Measurements from ENCODE around the gene ABCC8. TPM values are rescaled to one million over a fixed set of nuclear protein-coding genes. Genes with fewer than 3 reads are reported as not detected.

Gene ABCC8
- total and polyA plus RNA-seq, 2 donors (not counting 3 experiments of a cell fraction or from before 2014, with no cell fraction given): not detected

GRCh38 chr11:17502630-17503029 lies 26.0 kb upstream of the ABCC8 start:
- ChIA-PET CTCF (interaction anchor here (1.3 to 7.4 kb wide), 5 partner anchors 114 to 272 kb away, joined by 5 to 184 read pairs (median 31); partner anchors contain the start of gene KCNJ11), POLR2A (no interaction called here)
- BruUV-seq (replicated peaks): no TSS peak
- Histone ChIP-seq H3K4me2 (ENCODE audit: insufficient read depth, low read length) (no peak overlapping the region), H3K27ac (ENCODE audit: insufficient read depth, low read depth, low read length) (no peak overlapping the region), H3K4me3 (replicated peaks in 1 of 3; ENCODE audit: insufficient read depth in 1 of 3, low read depth in 1 of 3, low read length in 3 of 3) (no peak overlapping the region), H3K4me1 (ENCODE audit: control insufficient read depth, extremely low read depth, insufficient read depth, low read length) (no peaks in the 10 kb centered on the region), H3K27me3 (ENCODE audit: control insufficient read depth in 2 of 2, insufficient read depth in 2 of 2, low read length in 2 of 2) (no peaks in the 10 kb centered on the region), H2AFZ (ENCODE audit: low read depth, low read length) (no peak overlapping the region), H3K36me3 (ENCODE audit: control insufficient read depth in 2 of 2, extremely low read depth in 1 of 2, insufficient read depth in 2 of 2, low read length in 2 of 2) (no peaks in the 10 kb centered on the region), H4K20me1 (replicated peaks; ENCODE audit: control insufficient read depth, extremely low read depth, insufficient read depth, low read length) (no peaks in the 10 kb centered on the region), H3K9me3 (replicated peaks; ENCODE audit: control insufficient read depth, insufficient read depth, low read length) (no peaks in the 10 kb centered on the region), H3K9ac (replicated peaks; ENCODE audit: extremely low read depth, insufficient read depth, low read length) (no peak overlapping the region), H3K9me1 (replicated peaks; ENCODE audit: control insufficient read depth, extremely low read depth, insufficient read depth, low read length) (no peaks in the 10 kb centered on the region), H3K79me2 (ENCODE audit: control insufficient read depth, insufficient read depth, low read length) (no peaks in the 10 kb centered on the region)
- dilution Hi-C loops (cut with MboI; ENCODE audit: extremely low pct_ligation_motif_present, low sequenced_read_pairs) (no loop called here), intact Hi-C loops (cut with micrococcal nuclease) (no loop called here)
- DNase-seq (ENCODE audit: low read depth, low spot score) (no peak), FAIRE-seq (no peak)
- TF ChIP-seq MAX (IDR thresholded peaks at IDR 0.05; ENCODE audit: insufficient read depth, insufficient read length): no peak

GRCh38 chr11:17500673-17501072 lies 24.0 kb upstream of the ABCC8 start:
- Histone ChIP-seq H3K9me1 (replicated peaks; ENCODE audit: control insufficient read depth, extremely low read depth, insufficient read depth, low read length) (no peaks in the 10 kb centered on the region), H3K4me3 (replicated peaks in 1 of 3; ENCODE audit: insufficient read depth in 1 of 3, low read depth in 1 of 3, low read length in 3 of 3) (no peak overlapping the region), H3K36me3 (ENCODE audit: control insufficient read depth in 2 of 2, extremely low read depth in 1 of 2, insufficient read depth in 2 of 2, low read length in 2 of 2) (no peaks in the 10 kb centered on the region), H3K27me3 (ENCODE audit: control insufficient read depth in 2 of 2, insufficient read depth in 2 of 2, low read length in 2 of 2) (peaks cover 0 to 2% of the 10 kb centered on the region in 2 experiments), H3K9ac (replicated peaks; ENCODE audit: extremely low read depth, insufficient read depth, low read length) (no peak overlapping the region), H3K79me2 (ENCODE audit: control insufficient read depth, insufficient read depth, low read length) (no peaks in the 10 kb centered on the region), H3K27ac (ENCODE audit: insufficient read depth, low read depth, low read length) (no peak overlapping the region), H2AFZ (ENCODE audit: low read depth, low read length) (no peak overlapping the region), H3K4me2 (ENCODE audit: insufficient read depth, low read length) (no peak overlapping the region), H4K20me1 (replicated peaks; ENCODE audit: control insufficient read depth, extremely low read depth, insufficient read depth, low read length) (no peaks in the 10 kb centered on the region), H3K4me1 (ENCODE audit: control insufficient read depth, extremely low read depth, insufficient read depth, low read length) (no peaks in the 10 kb centered on the region), H3K9me3 (replicated peaks; ENCODE audit: control insufficient read depth, insufficient read depth, low read length) (no peaks in the 10 kb centered on the region)
- no peak for TF ChIP-seq MYC (IDR thresholded peaks at IDR 0.05; ENCODE audit: low read depth, low read length)
- DNase-seq (ENCODE audit: low read depth, low spot score): no peak
- ChIA-PET POLR2A (no interaction called here), CTCF (no interaction called here)
- no peak for FAIRE-seq
- dilution Hi-C loops (cut with MboI; ENCODE audit: extremely low pct_ligation_motif_present, low sequenced_read_pairs): no loop called here
- no TSS peak for BruUV-seq (replicated peaks)
- intact Hi-C loops (cut with micrococcal nuclease): no loop called here

Measured in endothelial cell of umbilical vein (primary cell).